SU-DHL-6 (cell line): ENCODE measurements around the gene VDAC2.

ENCODE experiments used
- H2AFZ ChIP-seq: fragments of 200-600 bp; sonication (generic); 2 replicates; pipeline ENCODE4 v1.6.1; 2014; ENCODE audit warnings: low read depth, mild to moderate bottlenecking, moderate library complexity, mixed read lengths, antibody characterized with exemption, low read length; ENCODE audit not compliant: severe bottlenecking
- H3F3A ChIP-seq: fragments of 200-600 bp; shearing (Covaris generic); 2 replicates; pipeline ENCODE4 v1.6.0; 2016; ENCODE audit warnings: antibody characterized with exemption, mild to moderate bottlenecking; ENCODE audit not compliant: insufficient read depth
- H3K27ac ChIP-seq: fragments of 200-600 bp; sonication (generic); 2 replicates; pipeline ENCODE4 v1.5.1; 2016; ENCODE audit warnings: low read depth, mild to moderate bottlenecking, low read length, moderate library complexity, mixed read lengths
- H3K27me3 ChIP-seq: fragments of 200-600 bp; sonication (generic), shearing (Covaris generic); 2 replicates; pipeline ENCODE4 v1.6.0; 2014; ENCODE audit warnings: mild to moderate bottlenecking, low read length
- H3K36me3 ChIP-seq: fragments of 200-600 bp; sonication (generic); 2 replicates; pipeline ENCODE4 v1.6.1; 2014; ENCODE audit warnings: mild to moderate bottlenecking, low read length, mixed read lengths
- H3K4me2 ChIP-seq: fragments of 300-600, 200-600 bp; shearing (Covaris generic), sonication (generic); 2 replicates; pipeline ENCODE4 v1.6.0; 2014; ENCODE audit warnings: low read length, low read depth, mild to moderate bottlenecking; ENCODE audit not compliant: poor library complexity, severe bottlenecking
- H3K4me3 ChIP-seq: fragments of 200-600 bp; sonication (generic); 2 replicates; pipeline ENCODE4 v1.5.1; 2014; ENCODE audit warnings: antibody characterized with exemption, low read length, mild to moderate bottlenecking, mixed read lengths; ENCODE audit not compliant: insufficient read depth, poor library complexity, severe bottlenecking
- H3K79me2 ChIP-seq: fragments of 200-600 bp; sonication (generic); 2 replicates; pipeline ENCODE4 v1.6.1; 2014; ENCODE audit warnings: mild to moderate bottlenecking, low read length, moderate library complexity; ENCODE audit not compliant: insufficient read depth
- H3K9ac ChIP-seq: fragments of 200-600 bp; sonication (generic); 2 replicates; pipeline ENCODE4 v1.7.0; 2014; ENCODE audit warnings: mild to moderate bottlenecking, low read length
- H3K9me2 ChIP-seq: fragments of 200-600 bp; sonication (generic); replicated peaks from 2 replicates; pipeline ENCODE4 v1.6.1; 2014; ENCODE audit warnings: low read length; ENCODE audit not compliant: insufficient read depth
- H3K9me3 ChIP-seq: fragments of 200-600 bp; sonication (generic); 2 replicates; pipeline ENCODE4 v1.6.1; 2014; ENCODE audit warnings: low read length, mixed read lengths; ENCODE audit not compliant: insufficient read depth
- H4K20me1 ChIP-seq: fragments of 200-600 bp; sonication (generic); 2 replicates; pipeline ENCODE4 v1.6.1; 2014; ENCODE audit warnings: low read depth, mild to moderate bottlenecking, antibody characterized with exemption, low read length, moderate library complexity, mixed read lengths
- CTCF ChIP-seq: fragments of 200-600 bp; sonication (generic); IDR thresholded peaks from one replicate; pipeline ENCODE4 v1.5.1; 2017; ENCODE audit warnings: antibody characterized with exemption, mild to moderate bottlenecking, low read length, moderate library complexity; ENCODE audit not compliant: insufficient read depth, poor library complexity, severe bottlenecking
- EZH2phosphoT487 ChIP-seq: fragments of 200-600 bp; sonication (generic), shearing (Covaris generic); conservative IDR thresholded peaks from 2 replicates; pipeline ENCODE4 v1.6.1; 2018; ENCODE audit warnings: mild to moderate bottlenecking, antibody characterized with exemption, low read length, moderate library complexity, mixed read lengths

The VDAC2 gene

DNA sequence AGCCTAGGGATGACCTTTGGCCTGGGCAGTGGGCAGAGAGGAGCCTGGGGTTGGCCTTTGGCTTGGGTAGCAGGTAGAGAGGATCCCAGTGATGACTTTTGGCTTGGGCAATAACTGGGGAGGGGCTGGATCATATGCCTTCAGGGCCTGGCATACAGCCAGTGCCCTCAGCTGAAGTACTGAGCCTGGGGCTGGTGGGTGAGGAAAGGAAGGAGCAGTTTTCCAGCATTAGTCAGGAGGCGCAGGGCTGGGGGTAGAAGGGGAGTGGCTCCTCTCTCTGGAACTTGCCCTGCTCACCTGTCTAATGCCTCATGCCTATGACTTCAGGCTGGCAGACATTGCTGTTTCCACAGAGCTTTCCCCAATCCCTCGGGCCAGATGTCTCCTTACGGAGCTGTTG lies 40.3 kb downstream of the VDAC2 start:
- Histone ChIP-seq H3K27ac (no peak overlapping the region), H3K27me3 (no peaks in the 10 kb centered on the region)

DNA sequence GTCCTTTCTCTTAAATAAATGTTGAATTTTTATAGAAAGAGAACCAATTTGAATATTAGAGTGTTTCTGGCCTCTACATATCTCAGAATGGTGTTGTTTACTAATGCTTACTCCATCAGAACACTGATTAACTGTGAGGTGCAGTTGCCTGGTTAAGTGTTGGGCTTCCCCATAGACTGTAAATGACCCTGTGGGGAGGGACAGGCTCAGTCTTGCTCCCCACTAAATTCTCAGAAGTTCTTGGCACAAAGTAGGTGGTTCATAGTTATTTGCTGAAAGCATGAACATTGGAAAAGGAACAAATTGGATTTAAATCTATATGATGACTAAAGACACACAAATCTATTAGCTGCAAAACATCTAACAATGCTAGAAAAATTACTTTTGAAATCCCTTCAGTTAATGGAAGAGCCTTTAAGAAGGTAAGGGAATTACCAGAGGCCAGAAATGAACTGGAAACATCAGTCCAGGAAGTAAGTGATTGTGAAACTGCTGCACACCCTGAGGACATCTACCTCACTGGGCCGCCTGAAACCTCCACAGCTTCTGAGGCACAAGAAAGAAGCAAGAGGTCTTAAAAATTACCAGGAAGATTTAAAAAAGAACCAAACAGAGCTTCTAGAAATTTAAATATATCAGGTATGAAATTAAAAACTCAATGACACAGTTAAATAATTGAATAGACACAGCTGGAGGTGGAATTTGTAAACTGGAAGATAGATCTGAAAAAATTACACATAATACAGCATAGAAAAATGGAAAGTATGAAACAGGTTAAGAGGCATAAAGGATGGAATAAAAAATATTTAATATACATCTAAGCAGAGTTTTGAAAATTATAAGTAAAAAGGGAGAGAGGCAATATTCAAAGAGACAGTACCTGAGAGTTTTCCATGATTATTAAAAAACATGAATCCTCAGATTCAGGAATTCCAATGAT lies 43.0 kb downstream of the VDAC2 start:
- Histone ChIP-seq H3K79me2 (no peaks in the 10 kb centered on the region), H3K4me3 (peak overlapping the region; percentile 2), H3K4me2 (no peak overlapping the region), H3F3A (no peaks in the 10 kb centered on the region), H3K9me3 (peaks cover 18% of the 10 kb centered on the region; the same call in 1 of the 2 replicates), H2AFZ (no peak overlapping the region), H3K9me2 (no peaks in the 10 kb centered on the region), H4K20me1 (no peaks in the 10 kb centered on the region), H3K27ac (no peak overlapping the region), H3K9ac (no peak overlapping the region), H3K36me3 (0 out of 2 replicates have a peak, but pooled peaks cover 4% of the 10 kb centered on the region), H3K27me3 (no peaks in the 10 kb centered on the region)
- TF ChIP-seq EZH2phosphoT487 (no peak), CTCF (no peak)

More for the DNA sequence above, 40.3 kb downstream of the VDAC2 start:
- Histone ChIP-seq H3K4me3 (no peak overlapping the region), H4K20me1 (no peaks in the 10 kb centered on the region), H3F3A (no peaks in the 10 kb centered on the region), H3K4me2 (no peak overlapping the region), H2AFZ (no peak overlapping the region), H3K9ac (no peak overlapping the region), H3K79me2 (no peaks in the 10 kb centered on the region), H3K36me3 (0 out of 2 replicates have a peak, but pooled peaks cover 4% of the 10 kb centered on the region), H3K9me2 (no peaks in the 10 kb centered on the region), H3K9me3 (peaks cover 18% of the 10 kb centered on the region; the same call in 1 of the 2 replicates)
- TF ChIP-seq CTCF (no peak), EZH2phosphoT487 (no peak)

DNA sequence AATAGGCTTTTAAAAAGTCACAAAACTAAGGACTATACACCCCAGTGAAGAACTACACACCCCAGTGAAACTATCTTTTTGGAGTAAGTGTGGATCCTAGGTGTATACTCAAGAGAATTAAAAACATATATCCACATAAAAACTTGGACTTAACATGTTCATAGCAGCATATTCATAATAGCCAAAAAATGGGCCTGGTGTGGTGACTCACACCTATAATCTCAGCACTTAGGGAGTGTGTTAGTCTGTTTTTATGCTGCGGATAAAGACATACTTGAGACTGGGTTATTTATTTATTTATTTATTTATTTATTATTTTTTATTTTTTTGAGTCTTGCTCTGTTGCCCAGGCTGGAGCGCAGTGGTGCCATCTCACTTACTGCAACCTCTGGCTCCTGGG lies 44.1 kb downstream of the VDAC2 start:
- H3K9ac ChIP-seq, result no peak overlapping the region
- H3K27me3 ChIP-seq, result no peaks in the 10 kb centered on the region
- no peaks in the 10 kb centered on the region for H3F3A ChIP-seq
- no peaks in the 10 kb centered on the region for H3K9me2 ChIP-seq
- H2AFZ ChIP-seq, result no peak overlapping the region
- no peaks in the 10 kb centered on the region for H3K79me2 ChIP-seq
- peaks cover 18% of the 10 kb centered on the region; the same call in 1 of the 2 replicates for H3K9me3 ChIP-seq
- 0 out of 2 replicates have a peak, but pooled peaks cover 4% of the 10 kb centered on the region for H3K36me3 ChIP-seq
- H3K27ac ChIP-seq, result no peak overlapping the region
- H3K4me3 ChIP-seq, result no peak overlapping the region
- H3K4me2 ChIP-seq, result no peak overlapping the region
- TF ChIP-seq EZH2phosphoT487 (no peak), CTCF (no peak)
- no peaks in the 10 kb centered on the region for H4K20me1 ChIP-seq
